Measurements from ENCODE around the gene MAP2K4.

MAP2K4 gene

GRCh38 chr17:11986942-11987329 is 33.7 kb upstream of the MAP2K4 start:
- TF ChIP-seq CTCF (IDR thresholded peaks at IDR 0.05; ENCODE audit: extremely low read depth, insufficient read depth, missing control alignments), result peak; percentile 31
- no peak for DNase-seq (ENCODE audit: low spot score)
- in situ Hi-C loops (cut with MboI; ENCODE audit: low pct_unique_long_range_greater_than_20kb, low sequenced_read_pairs, unreplicated experiment), result no loop called here

- in situ Hi-C loops (cut with MboI; ENCODE audit: low pct_unique_long_range_greater_than_20kb, low sequenced_read_pairs, unreplicated experiment), result no loop called here
- no peak for TF ChIP-seq CTCF (IDR thresholded peaks at IDR 0.05; ENCODE audit: extremely low read depth, insufficient read depth, missing control alignments)
- no peak for DNase-seq (ENCODE audit: low spot score)
Measured at GRCh38 chr17:11990363-11990983, 30.2 kb upstream of the MAP2K4 start.

GRCh38 chr17:11991461-11991860 is 29.2 kb upstream of the MAP2K4 start:
- no peak for DNase-seq (ENCODE audit: low spot score)
- in situ Hi-C loops (cut with MboI; ENCODE audit: low pct_unique_long_range_greater_than_20kb, low sequenced_read_pairs, unreplicated experiment), result no loop called here
- no peak for TF ChIP-seq CTCF (IDR thresholded peaks at IDR 0.05; ENCODE audit: extremely low read depth, insufficient read depth, missing control alignments)

GRCh38 chr17:11996722-11997146 is 23.9 kb upstream of the MAP2K4 start:
- in situ Hi-C loops (cut with MboI; ENCODE audit: low pct_unique_long_range_greater_than_20kb, low sequenced_read_pairs, unreplicated experiment), result no loop called here
- DNase-seq (ENCODE audit: low spot score), result peak; percentile 63
- no peak for TF ChIP-seq CTCF (IDR thresholded peaks at IDR 0.05; ENCODE audit: extremely low read depth, insufficient read depth, missing control alignments)

- no peak for TF ChIP-seq CTCF (IDR thresholded peaks at IDR 0.05; ENCODE audit: extremely low read depth, insufficient read depth, missing control alignments)
- DNase-seq (ENCODE audit: low spot score), result peak; percentile 97
- in situ Hi-C loops (cut with MboI; ENCODE audit: low pct_unique_long_range_greater_than_20kb, low sequenced_read_pairs, unreplicated experiment), result no loop called here
Measured at GRCh38 chr17:11997147-11997971, 23.3 kb upstream of the MAP2K4 start, which contains the start of gene ZNF18. Gene ZNF18, minus strand, starts transcription at chr17:11997475. Its CDS starts 4,646 bp downstream, at chr17:11992829.

- TF ChIP-seq CTCF (IDR thresholded peaks at IDR 0.05; ENCODE audit: extremely low read depth, insufficient read depth, missing control alignments), result no peak
- in situ Hi-C loops (cut with MboI; ENCODE audit: low pct_unique_long_range_greater_than_20kb, low sequenced_read_pairs, unreplicated experiment), result no loop called here
- DNase-seq (ENCODE audit: low spot score), result no peak
Measured at GRCh38 chr17:11997972-11998233, 22.8 kb upstream of the MAP2K4 start.

Data from GM13977 (cell line).